ENCODE results near the gene MBOAT1. TPM values are rescaled to one million over a fixed set of nuclear protein-coding genes. Genes with fewer than 3 reads are reported as not detected.

MBOAT1 gene
- total and polyA plus RNA-seq, 2 of the 13 experiments (the other 11 are each of a cell fraction or from before 2014, with no cell fraction given) = not detected

GRCh38 chr6:20175810-20176410, 36.4 kb downstream of the MBOAT1 start:
- H3K79me2 ChIP-seq (ENCODE audit: insufficient read depth, low read length) = no peaks in the 10 kb centered on the region
- H3K36me3 ChIP-seq (replicated peaks in 1 of 2; ENCODE audit: control insufficient read depth in 1 of 2, insufficient read depth in 2 of 2, low read length in 2 of 2) = no peaks in the 10 kb centered on the region
- no peaks in the 10 kb centered on the region for H4K20me1 ChIP-seq (ENCODE audit: insufficient read depth, low read length)
- intact Hi-C loops (cut with micrococcal nuclease; ENCODE audit: unreplicated experiment) = no loop called here
- BruUV-seq (replicated peaks) = no TSS peak
- FAIRE-seq = no peak
- H2AFZ ChIP-seq (ENCODE audit: low read length) = no peak overlapping the region
- ATAC-seq = no peak
- CTCF ChIA-PET (ENCODE audit: low intra/inter-chr PET ratio, low total read pairs) = no interaction called here
- POLR2A ChIA-PET = no interaction called here
- H3K9me3 ChIP-seq (ENCODE audit: low read length) = no peaks in the 10 kb centered on the region
- TF ChIP-seq ZFP36L2 (CRISPR knock-in tag; IDR thresholded peaks at IDR 0.05) (no peak), ZNF770 (CRISPR knock-in tag; IDR thresholded peaks at IDR 0.05) (0 out of 2 replicates have a peak, but pooled peaks have one; percentile 15), ZNF503 (CRISPR knock-in tag; IDR thresholded peaks at IDR 0.05) (no peak), CEBPB (IDR thresholded peaks at IDR 0.05; ENCODE audit: borderline replicate concordance, low read depth, low read length) (peak; percentile 16; the same call in 1 of the 2 replicates), CHD4 (IDR thresholded peaks at IDR 0.05; ENCODE audit: borderline replicate concordance, low read length) (no peak)
- no peak overlapping the region for H3K27ac ChIP-seq (ENCODE audit: extremely low read length, insufficient read depth, low read length)
- H3K27me3 ChIP-seq (ENCODE audit: control insufficient read depth in 1 of 2, insufficient read depth in 2 of 2, low read length in 2 of 2) = no peaks in the 10 kb centered on the region; a peak in 1 of 5 replicates
- no peak overlapping the region for H3K4me2 ChIP-seq (ENCODE audit: low read depth, low read length)
- WGBS (ENCODE audit: low lambda C conversion rate) = 10% methylated on average over 4 of the region's 4 CpGs
- no peak for DNase-seq (ENCODE audit: low spot score)
- H3K4me1 ChIP-seq (ENCODE audit: insufficient read depth, low read length) = no peaks in the 10 kb centered on the region; the same call in 1 of the 2 replicates
- in situ Hi-C loops (cut with HindIII; ENCODE audit: extremely low pct_ligation_motif_present, low pct_unique_long_range_greater_than_20kb) = no loop called here
- H3K4me3 ChIP-seq (replicated peaks in 1 of 3; ENCODE audit: insufficient read depth in 1 of 3, low read depth in 2 of 3, low read length in 3 of 3) = no peak overlapping the region
- no peak overlapping the region for H3K9ac ChIP-seq (ENCODE audit: insufficient read depth, low read depth, low read length)

Data from HepG2 (cell line).